Mesothelial cell of epicardium (in vitro differentiated cells): ENCODE results near the gene RBM3. TPM values are rescaled to one million over a fixed set of nuclear protein-coding genes. Genes with fewer than 3 reads are reported as not detected.

Experiments
- DNase-seq, 2 experiments: peaks; one replicate each; pipeline ENCODE4 v3.0.0; 2021; ENCODE audit warnings: low spot score in 2 of 2; ENCODE audit not compliant: unreplicated experiment in 2 of 2
- H3K27ac Mint-ChIP-seq: 2 replicates; pipeline ENCODE4 v1.8.0; 2021; ENCODE audit warnings: mixed read lengths
- H3K27me3 Mint-ChIP-seq: 2 replicates; pipeline ENCODE4 v1.8.0; 2021; ENCODE audit warnings: low read depth, mixed read lengths
- H3K36me3 Mint-ChIP-seq: 2 replicates; pipeline ENCODE4 v1.8.0; 2021; ENCODE audit warnings: mixed read lengths
- H3K4me1 Mint-ChIP-seq: 2 replicates; pipeline ENCODE4 v1.8.0; 2021; ENCODE audit warnings: mixed read lengths
- H3K4me3 Mint-ChIP-seq: 2 replicates; pipeline ENCODE4 v1.8.0; 2021; ENCODE audit warnings: mild to moderate bottlenecking, moderate library complexity, mixed read lengths
- H3K9me3 Mint-ChIP-seq: 2 replicates; pipeline ENCODE4 v1.8.0; 2021; ENCODE audit warnings: mixed read lengths
- CTCF ChIP-seq: fragments of 200-600 bp; sonication (generic); IDR thresholded peaks from one replicate; pipeline ENCODE4 v1.5.0; 2021; ENCODE audit warnings: antibody characterized with exemption; ENCODE audit not compliant: unreplicated experiment
- total RNA-seq: library from RNA; stranded (reverse); gene quantifications from 3 replicates; pipeline ENCODE4 v1.2.1, GENCODE V29; 2021

RBM3 gene
- total RNA-seq, 1 donor from 2014 or later, result 208 TPM

- H3K9me3 Mint-ChIP-seq, result peaks cover 3% of the 10 kb centered on the region
- no peak overlapping the region for H3K4me3 Mint-ChIP-seq
These were observed 25.1 kb downstream of the RBM3 start for GRCh38 chrX:48599341-48599740.

GRCh38 chrX:48600226-48600625 lies 25.9 kb downstream of the RBM3 start:
- no peak overlapping the region for H3K4me3 Mint-ChIP-seq
- no peak overlapping the region for H3K27ac Mint-ChIP-seq
- H3K27me3 Mint-ChIP-seq, result no peaks in the 10 kb centered on the region
- TF ChIP-seq CTCF, result no peak
- peaks cover 6% of the 10 kb centered on the region for H3K9me3 Mint-ChIP-seq
- peaks cover 7% of the 10 kb centered on the region for H3K4me1 Mint-ChIP-seq
- DNase-seq, result no peak
- peaks cover 16% of the 10 kb centered on the region for H3K36me3 Mint-ChIP-seq

More at GRCh38 chrX:48599341-48599740, 25.1 kb downstream of the RBM3 start:
- H3K36me3 Mint-ChIP-seq, result peaks cover 7% of the 10 kb centered on the region
- no peaks in the 10 kb centered on the region for H3K27me3 Mint-ChIP-seq
- no peak for DNase-seq
- H3K27ac Mint-ChIP-seq, result no peak overlapping the region
- TF ChIP-seq CTCF, result no peak
- peaks cover 7% of the 10 kb centered on the region for H3K4me1 Mint-ChIP-seq

- no peak overlapping the region for H3K4me3 Mint-ChIP-seq
- H3K27me3 Mint-ChIP-seq, result no peaks in the 10 kb centered on the region
- no peak for TF ChIP-seq CTCF
- no peak overlapping the region for H3K27ac Mint-ChIP-seq
- no peak for DNase-seq
- peaks cover 7% of the 10 kb centered on the region for H3K4me1 Mint-ChIP-seq
- peaks cover 18% of the 10 kb centered on the region for H3K36me3 Mint-ChIP-seq
- H3K9me3 Mint-ChIP-seq, result peaks cover 9% of the 10 kb centered on the region
These were observed 27.6 kb downstream of the RBM3 start for GRCh38 chrX:48601741-48602394.

- Mint-ChIP-seq H3K4me1 (no peaks in the 10 kb centered on the region), H3K36me3 (peaks cover 17% of the 10 kb centered on the region), H3K27me3 (no peaks in the 10 kb centered on the region), H3K9me3 (peaks cover 13% of the 10 kb centered on the region), H3K4me3 (no peak overlapping the region), H3K27ac (no peak overlapping the region)
- no peak for TF ChIP-seq CTCF
- no peak for DNase-seq
These were observed 30.4 kb downstream of the RBM3 start for GRCh38 chrX:48604701-48605100.

GRCh38 chrX:48606091-48606490 lies 31.8 kb downstream of the RBM3 start:
- no peaks in the 10 kb centered on the region for H3K27me3 Mint-ChIP-seq
- DNase-seq, result no peak

More at GRCh38 chrX:48606091-48606490, 31.8 kb downstream of the RBM3 start:
- H3K9me3 Mint-ChIP-seq, result peaks cover 13% of the 10 kb centered on the region
- TF ChIP-seq CTCF, result no peak
- H3K4me3 Mint-ChIP-seq, result no peak overlapping the region
- H3K27ac Mint-ChIP-seq, result no peak overlapping the region
- peaks cover 17% of the 10 kb centered on the region for H3K36me3 Mint-ChIP-seq
- no peaks in the 10 kb centered on the region for H3K4me1 Mint-ChIP-seq
